Cardiac fibroblast (primary cell): Measurements from ENCODE around the gene EGFL6.

Experiments
- DNase-seq, 2 donors: peaks; one replicate each; pipeline versions ENCODE4 v3.0.0 to v3.0.0-alpha.2; 2010; ENCODE audit warnings: low read depth in 2 of 2
- H3K4me3 ChIP-seq, 2 donors: replicated peaks in 1 of 2; 1 replicate in 1 of 2; 2 replicates in 1 of 2; pipeline ENCODE4 v1.5.1; 2011; ENCODE audit warnings: low read depth in 2 of 2, low read length in 2 of 2, mild to moderate bottlenecking in 2 of 2, moderate library complexity in 1 of 2
- TF ChIP-seq, protein P1 (sequence below): IDR thresholded peaks from one replicate; pipeline ENCODE4 v1.5.1; 2011; ENCODE audit warnings: low read depth, mild to moderate bottlenecking, low read length, inconsistent platforms

Gene EGFL6

DNA sequence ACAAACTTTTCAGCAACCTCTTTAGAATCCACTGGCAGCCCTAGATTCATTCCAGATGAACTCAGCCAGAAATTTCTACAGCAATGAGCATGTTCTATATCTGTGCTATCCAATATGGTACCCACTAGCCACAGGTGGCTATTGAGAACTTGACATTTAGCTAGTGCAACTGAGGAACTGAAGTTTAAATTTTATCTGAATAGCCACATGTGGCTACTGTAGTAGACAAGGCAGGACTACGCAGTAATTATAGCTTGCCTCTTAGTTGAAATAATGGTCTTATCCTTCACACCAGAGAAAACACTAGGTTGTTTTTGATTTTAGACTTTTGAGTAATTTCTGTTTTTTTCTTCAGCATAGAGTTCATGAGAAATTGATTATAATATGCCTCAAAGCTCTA, 80.9 kb downstream of the EGFL6 start:
- no peak for DNase-seq
- TF ChIP-seq, protein P1, sequence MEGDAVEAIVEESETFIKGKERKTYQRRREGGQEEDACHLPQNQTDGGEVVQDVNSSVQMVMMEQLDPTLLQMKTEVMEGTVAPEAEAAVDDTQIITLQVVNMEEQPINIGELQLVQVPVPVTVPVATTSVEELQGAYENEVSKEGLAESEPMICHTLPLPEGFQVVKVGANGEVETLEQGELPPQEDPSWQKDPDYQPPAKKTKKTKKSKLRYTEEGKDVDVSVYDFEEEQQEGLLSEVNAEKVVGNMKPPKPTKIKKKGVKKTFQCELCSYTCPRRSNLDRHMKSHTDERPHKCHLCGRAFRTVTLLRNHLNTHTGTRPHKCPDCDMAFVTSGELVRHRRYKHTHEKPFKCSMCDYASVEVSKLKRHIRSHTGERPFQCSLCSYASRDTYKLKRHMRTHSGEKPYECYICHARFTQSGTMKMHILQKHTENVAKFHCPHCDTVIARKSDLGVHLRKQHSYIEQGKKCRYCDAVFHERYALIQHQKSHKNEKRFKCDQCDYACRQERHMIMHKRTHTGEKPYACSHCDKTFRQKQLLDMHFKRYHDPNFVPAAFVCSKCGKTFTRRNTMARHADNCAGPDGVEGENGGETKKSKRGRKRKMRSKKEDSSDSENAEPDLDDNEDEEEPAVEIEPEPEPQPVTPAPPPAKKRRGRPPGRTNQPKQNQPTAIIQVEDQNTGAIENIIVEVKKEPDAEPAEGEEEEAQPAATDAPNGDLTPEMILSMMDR = no peak
- no peak overlapping the region for H3K4me3 ChIP-seq

DNA sequence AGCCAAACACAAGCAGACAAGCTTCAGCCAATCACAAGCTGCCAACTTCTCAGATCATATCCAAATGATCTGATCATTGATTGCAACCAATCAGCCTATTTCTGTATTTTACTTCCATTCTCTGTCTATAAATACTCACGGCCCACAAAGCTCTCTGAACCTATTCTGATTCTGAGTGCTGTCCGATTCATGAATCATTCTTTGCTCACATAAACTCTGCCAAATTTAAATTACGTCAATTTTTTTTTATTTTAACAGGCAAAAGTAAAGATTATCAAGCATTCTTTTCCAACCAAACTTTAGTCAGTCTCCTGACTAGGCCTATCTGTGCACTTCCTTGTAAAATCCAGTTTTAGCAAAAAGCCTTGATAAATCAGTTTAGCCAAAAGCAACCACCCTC, 81.7 kb downstream of the EGFL6 start:
- peak in 1 of 2 donors; percentile 45 for DNase-seq
- TF ChIP-seq, protein P1 = no peak
- H3K4me3 ChIP-seq = no peak overlapping the region

DNA sequence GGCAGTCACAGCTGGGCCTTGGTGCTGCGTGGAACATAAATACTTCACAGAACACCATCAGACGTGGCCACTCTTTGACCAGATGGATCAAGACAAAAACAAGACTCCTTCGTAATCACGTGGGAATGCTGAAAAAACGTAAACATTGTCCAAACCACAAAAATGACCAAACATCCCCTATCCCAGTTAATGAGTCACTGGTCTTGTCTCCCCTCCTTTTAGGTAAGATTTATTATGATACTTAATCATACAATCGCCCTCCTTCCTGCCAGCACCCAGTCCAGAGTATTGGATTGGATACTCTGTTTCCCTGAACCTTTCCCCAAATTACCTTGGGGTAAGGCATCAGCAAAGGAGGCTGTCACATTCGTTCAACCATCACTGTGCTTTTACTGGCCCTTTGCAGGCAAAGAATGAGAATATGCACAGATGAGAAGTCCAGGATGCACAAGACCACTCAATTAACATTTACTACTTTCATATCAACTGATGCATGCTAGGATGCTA, 82.9 kb downstream of the EGFL6 start:
- TF ChIP-seq, protein P1 = no peak
- H3K4me3 ChIP-seq = peak overlapping the region; percentile 40 to 54
- DNase-seq = peak; percentile 79 to 93

DNA sequence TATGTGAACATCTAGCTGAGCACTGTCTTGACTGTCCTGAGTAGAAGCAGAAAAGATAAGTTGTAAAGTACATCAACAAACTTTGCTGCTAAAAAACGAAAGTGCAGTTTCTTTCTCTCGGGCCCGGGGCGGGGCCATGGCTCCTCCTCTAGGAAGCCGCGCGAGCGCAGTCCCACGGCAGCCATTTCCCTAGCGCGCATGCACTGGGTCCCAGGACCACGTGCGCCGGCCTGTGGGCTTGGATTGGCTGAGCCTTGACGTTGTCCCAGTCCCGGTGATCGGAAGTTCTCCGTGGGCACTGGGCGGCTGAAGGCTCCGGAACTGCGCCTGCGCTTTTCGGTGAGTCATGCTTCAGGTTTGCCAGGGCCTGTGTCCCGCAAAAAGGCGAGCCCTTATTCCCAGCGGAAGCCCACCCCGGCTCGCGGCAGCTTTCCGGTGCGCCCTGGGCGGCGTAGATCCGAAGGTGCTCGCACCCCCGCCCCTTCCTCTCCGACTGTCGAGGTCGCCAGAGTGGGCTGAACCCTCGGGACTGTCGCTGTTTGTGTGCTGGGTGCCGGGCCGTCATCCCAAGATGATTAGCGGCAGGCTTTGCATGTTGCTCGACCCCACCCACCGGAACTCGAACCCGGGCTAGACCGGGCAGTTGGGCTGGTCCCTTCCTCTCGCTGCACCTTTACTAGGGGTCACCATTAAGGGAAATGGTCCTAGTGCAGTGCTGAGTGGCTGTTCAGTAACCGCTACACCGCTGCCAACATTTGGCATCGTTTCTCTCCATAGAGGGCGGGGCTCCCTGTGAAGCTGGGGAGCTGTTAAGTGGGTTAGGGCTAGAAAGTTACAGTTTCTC, 83.7 kb downstream of the EGFL6 start, which contains the start of gene TCEANC:
Gene TCEANC, plus strand, starts transcription at position 292 of the 844 bp plus-strand sequence. CDS start 9,368 bp downstream, outside the sequence.
- TF ChIP-seq, protein P1 = no peak
- peak; percentile 96 to 97 for DNase-seq
- peak within 1 kb of the TSS; percentile 54 to 61 for H3K4me3 ChIP-seq

DNA sequence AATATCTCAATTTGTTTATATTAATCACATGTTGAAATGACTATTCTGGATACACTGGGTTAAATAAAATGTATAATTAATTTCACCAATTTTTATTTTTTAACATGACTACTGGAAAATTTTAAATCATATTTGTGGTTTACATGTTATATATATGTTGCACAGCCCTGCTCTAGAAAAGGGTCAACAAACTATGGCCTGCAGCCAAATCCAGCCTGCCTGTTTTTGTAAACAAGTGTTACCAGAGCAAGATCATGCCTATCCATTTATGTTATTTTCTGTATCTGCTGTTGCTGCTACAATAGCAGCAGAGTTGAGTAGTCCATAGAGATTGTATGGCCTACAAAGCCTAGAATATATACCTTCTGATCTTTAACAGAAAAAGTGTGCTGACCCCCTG, 84.7 kb downstream of the EGFL6 start:
- no peak overlapping the region for H3K4me3 ChIP-seq
- DNase-seq = no peak
- TF ChIP-seq, protein P1 = no peak

DNA sequence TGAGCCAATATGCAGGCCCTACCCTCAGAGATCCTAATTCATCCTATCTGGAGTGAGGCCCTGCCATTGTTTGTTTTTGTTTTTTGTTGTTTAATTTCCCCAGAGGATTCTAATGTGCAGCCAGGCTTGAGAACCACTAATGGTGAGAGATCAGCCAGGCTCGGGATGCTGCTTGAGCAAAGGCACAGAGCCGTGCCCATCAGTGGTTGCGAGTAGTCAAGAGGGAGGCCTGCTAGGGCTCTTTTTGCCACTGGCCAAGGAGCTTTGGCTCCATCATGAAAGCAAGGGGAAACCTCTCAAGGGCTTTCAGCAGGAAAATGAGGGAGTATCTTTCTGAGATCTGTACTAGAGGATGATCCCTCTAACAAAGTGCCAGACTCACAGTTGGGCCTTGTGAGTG, 86.3 kb downstream of the EGFL6 start:
- no peak for DNase-seq
- TF ChIP-seq, protein P1 = no peak
- H3K4me3 ChIP-seq = no peak overlapping the region
